H9 (cell line): ENCODE measurements around the gene SIPA1L3. TPM values are rescaled to one million over a fixed set of nuclear protein-coding genes. Genes with fewer than 3 reads are reported as not detected.

ENCODE experiments used
- DNase-seq: peaks from one replicate; pipeline ENCODE4 v3.0.0-alpha.2; 2017
- H2AFZ ChIP-seq: one replicate; pipeline ENCODE4 v1.6.1; 2013; ENCODE audit warnings: mild to moderate bottlenecking, low read length, control low read depth, moderate library complexity
- H2AK5ac ChIP-seq: 2 replicates; pipeline ENCODE4 v1.6.1; 2013; ENCODE audit warnings: low read length, control low read depth, mixed read lengths; ENCODE audit not compliant: insufficient read length
- H2BK120ac ChIP-seq: one replicate; pipeline ENCODE4 v1.6.1; 2013; ENCODE audit warnings: low read depth, mild to moderate bottlenecking, low read length, control low read depth, inconsistent platforms; ENCODE audit not compliant: poor library complexity, severe bottlenecking
- H2BK12ac ChIP-seq: 2 replicates; pipeline ENCODE4 v1.6.1; 2013; ENCODE audit warnings: low read length, control low read depth, mixed read lengths, low read depth; ENCODE audit not compliant: insufficient read length
- H2BK15ac ChIP-seq: 2 replicates; pipeline ENCODE4 v1.6.1; 2013; ENCODE audit warnings: low read depth, low read length, control low read depth
- H2BK20ac ChIP-seq: one replicate; pipeline ENCODE4 v1.6.1; 2013; ENCODE audit warnings: low read depth, mild to moderate bottlenecking, low read length, control low read depth, inconsistent platforms; ENCODE audit not compliant: poor library complexity, severe bottlenecking
- H2BK5ac ChIP-seq: 2 replicates; pipeline ENCODE4 v1.6.1; 2013; ENCODE audit warnings: low read length, control low read depth, mixed read lengths; ENCODE audit not compliant: insufficient read length
- H3K14ac ChIP-seq: 2 replicates; pipeline ENCODE4 v1.6.1; 2013; ENCODE audit warnings: low read length, control low read depth; ENCODE audit not compliant: insufficient read depth
- H3K18ac ChIP-seq: 2 replicates; pipeline ENCODE4 v1.6.1; 2013; ENCODE audit warnings: low read depth, mild to moderate bottlenecking, mixed read lengths, low read length, control low read depth; ENCODE audit not compliant: insufficient read length
- H3K23ac ChIP-seq: 2 replicates; pipeline ENCODE4 v1.6.1; 2013; ENCODE audit warnings: low read length, control low read depth, mixed read lengths, low read depth; ENCODE audit not compliant: insufficient read length
- H3K23me2 ChIP-seq: 2 replicates; pipeline ENCODE4 v1.6.1; 2013; ENCODE audit warnings: low read depth, mild to moderate bottlenecking, mixed read lengths, low read length, control low read depth; ENCODE audit not compliant: insufficient read length, poor library complexity, severe bottlenecking
- H3K27ac ChIP-seq: 2 replicates; pipeline ENCODE4 v1.5.1; 2013; ENCODE audit warnings: low read length, control low read depth, mixed read lengths, low read depth; ENCODE audit not compliant: insufficient read length
- H3K27me3 ChIP-seq: 2 replicates; pipeline ENCODE4 v1.6.1; 2013; ENCODE audit warnings: low read length, control low read depth, inconsistent platforms; ENCODE audit not compliant: insufficient read depth
- H3K4ac ChIP-seq: 2 replicates; pipeline ENCODE4 v1.6.1; 2013; ENCODE audit warnings: low read depth, mild to moderate bottlenecking, control low read depth, inconsistent platforms, low read length, moderate library complexity
- H3K4me1 ChIP-seq: 2 replicates; pipeline ENCODE4 v1.6.1; 2013; ENCODE audit warnings: low read length, control low read depth, inconsistent platforms; ENCODE audit not compliant: insufficient read depth
- H3K4me2 ChIP-seq: 2 replicates; pipeline ENCODE4 v1.6.1; 2013; ENCODE audit warnings: low read length, control low read depth, mixed read lengths; ENCODE audit not compliant: insufficient read length, insufficient read depth
- H3K56ac ChIP-seq: 2 replicates; pipeline ENCODE4 v1.6.1; 2013; ENCODE audit warnings: low read depth, mild to moderate bottlenecking, mixed read lengths, low read length, control low read depth; ENCODE audit not compliant: insufficient read length
- H3K79me1 ChIP-seq: 2 replicates; pipeline ENCODE4 v1.6.1; 2013; ENCODE audit warnings: low read depth, mild to moderate bottlenecking, moderate library complexity, low read length, control low read depth, inconsistent platforms; ENCODE audit not compliant: insufficient read depth, poor library complexity, severe bottlenecking
- H3K79me2 ChIP-seq: 2 replicates; pipeline ENCODE4 v1.6.1; 2013; ENCODE audit warnings: low read length, control low read depth, inconsistent platforms; ENCODE audit not compliant: insufficient read depth
- H3K9ac ChIP-seq: 2 replicates; pipeline ENCODE4 v1.6.1; 2013; ENCODE audit warnings: low read length, control low read depth, mixed read lengths; ENCODE audit not compliant: insufficient read length; ENCODE audit errors: extremely low read depth
- H3K9me3 ChIP-seq: one replicate; pipeline ENCODE4 v1.6.1; 2013; ENCODE audit warnings: low read depth, low read length, inconsistent platforms; ENCODE audit not compliant: control insufficient read depth
- H3T11ph ChIP-seq: one replicate; pipeline ENCODE4 v1.6.1; 2013; ENCODE audit warnings: mild to moderate bottlenecking, low read length, control low read depth, inconsistent platforms
- H4K20me1 ChIP-seq: one replicate; pipeline ENCODE4 v1.6.1; 2013; ENCODE audit not compliant: control insufficient read depth, insufficient read length, insufficient read depth
- H4K5ac ChIP-seq: 2 replicates; pipeline ENCODE4 v1.6.1; 2013; ENCODE audit warnings: low read depth, mild to moderate bottlenecking, mixed read lengths, low read length, control low read depth; ENCODE audit not compliant: insufficient read length
- H4K8ac ChIP-seq: replicated peaks from 2 replicates; pipeline ENCODE4 v1.6.1; 2013; ENCODE audit warnings: low read length, control low read depth, mixed read lengths, low read depth; ENCODE audit not compliant: insufficient read length
- H4K91ac ChIP-seq: 2 replicates; pipeline ENCODE4 v1.6.1; 2013; ENCODE audit warnings: low read depth, mild to moderate bottlenecking, moderate library complexity, mixed read lengths, low read length, control low read depth; ENCODE audit not compliant: insufficient read length
- H3K27ac Mint-ChIP-seq, 3 experiments: 2 replicates in 2 of 3; 3 replicates in 1 of 3; pipeline ENCODE4 v1.8.0; 2020 to 2021; ENCODE audit warnings: mixed read lengths in 3 of 3, mild to moderate bottlenecking in 1 of 3, moderate library complexity in 1 of 3
- H3K27me3 Mint-ChIP-seq: 2 replicates; pipeline ENCODE4 v1.8.0; 2021; ENCODE audit warnings: low read depth, mild to moderate bottlenecking, moderate library complexity, mixed read lengths
- H3K36me3 Mint-ChIP-seq, 3 experiments: 2 replicates in 2 of 3; 3 replicates in 1 of 3; pipeline ENCODE4 v1.8.0; 2020 to 2021; ENCODE audit warnings: low read depth in 3 of 3, mixed read lengths in 3 of 3; ENCODE audit not compliant: insufficient read depth in 1 of 3
- H3K4me1 Mint-ChIP-seq, 2 experiments: 2 replicates each; pipeline ENCODE4 v1.8.0; 2020; ENCODE audit warnings: mixed read lengths in 2 of 2
- H3K4me3 Mint-ChIP-seq, 2 experiments: 2 replicates in 1 of 2; 3 replicates in 1 of 2; pipeline ENCODE4 v1.8.0; 2020 to 2021; ENCODE audit warnings: mild to moderate bottlenecking in 2 of 2, mixed read lengths in 2 of 2, moderate library complexity in 1 of 2
- H3K9me3 Mint-ChIP-seq, 2 experiments: 2 replicates in 1 of 2; 3 replicates in 1 of 2; pipeline ENCODE4 v1.8.0; 2020; ENCODE audit warnings: mild to moderate bottlenecking in 2 of 2, mixed read lengths in 2 of 2, moderate library complexity in 1 of 2
- CTCF ChIP-seq: fragments of 200-600 bp; sonication (generic); conservative IDR thresholded peaks from 3 replicates; pipeline ENCODE4 v1.8.0; 2021; ENCODE audit warnings: antibody characterized with exemption, mild to moderate bottlenecking
- WGBS: extraction: QIAGEN DNeasy Blood & Tissue Kit; methylation state at CpG from one replicate; pipeline ENCODE4 v1.1.7; 2013; ENCODE audit warnings: missing lambda C conversion rate, low lambda C conversion rate, mixed read lengths; ENCODE audit not compliant: insufficient read length; ENCODE audit errors: extremely low coverage; 5-methylcytosine and 5-hydroxymethylcytosine counted together
- total RNA-seq: library from RNA; stranded (reverse); gene quantifications from 2 replicates; pipeline ENCODE4 v1.2.1, GENCODE V29; 2021

Gene SIPA1L3
- total RNA-seq, 1 experiment from 2014 or later: 40.1 TPM

- no peak overlapping the region for H2BK15ac ChIP-seq
- no peak overlapping the region for H3K4me2 ChIP-seq
- Mint-ChIP-seq H3K27me3 (no peaks in the 10 kb centered on the region), H3K27ac (peak overlapping the region in 1 of 3 experiments; percentile 82; a peak in 1 of 7 replicates), H3K4me3 (no peak overlapping the region), H3K4me1 (peaks cover 5 to 18% of the 10 kb centered on the region in 2 experiments), H3K9me3 (no peaks in the 10 kb centered on the region; a peak in 2 of 5 replicates), H3K36me3 (peaks cover 13 to 29% (median 21%) of the 10 kb centered on the region in 3 experiments)
- no peak for TF ChIP-seq CTCF
- H3T11ph ChIP-seq: no peak overlapping the region
- no peak overlapping the region for H2BK12ac ChIP-seq
- H3K56ac ChIP-seq: no peak overlapping the region
- H2BK120ac ChIP-seq: no peak overlapping the region
- H3K23me2 ChIP-seq: peaks cover under 1% of the 10 kb centered on the region
- no peaks in the 10 kb centered on the region for H3K79me1 ChIP-seq
- H3K27me3 ChIP-seq: no peaks in the 10 kb centered on the region
- no CpG with 5 or more reads among the region's 10 CpGs for WGBS
- no peak overlapping the region for H3K9ac ChIP-seq
- no peaks in the 10 kb centered on the region for H4K20me1 ChIP-seq
- no peak overlapping the region for H2AFZ ChIP-seq
- no peaks in the 10 kb centered on the region for H3K4me1 ChIP-seq
- no peak overlapping the region for H3K18ac ChIP-seq
- H2BK5ac ChIP-seq: no peak overlapping the region
- H3K79me2 ChIP-seq: no peaks in the 10 kb centered on the region
- no peak overlapping the region for H2BK20ac ChIP-seq
- H4K5ac ChIP-seq: no peak overlapping the region
- no peak overlapping the region for H3K23ac ChIP-seq
- no peak overlapping the region for H4K8ac ChIP-seq
- H4K91ac ChIP-seq: no peak overlapping the region
- H2AK5ac ChIP-seq: no peak overlapping the region
- H3K27ac ChIP-seq: no peak overlapping the region
- H3K14ac ChIP-seq: no peak overlapping the region
- no peaks in the 10 kb centered on the region for H3K9me3 ChIP-seq
- DNase-seq: no peak
- no peak overlapping the region for H3K4ac ChIP-seq
Measured at GRCh38 chr19:38219221-38219620, 312.2 kb downstream of the SIPA1L3 start.
